Measurements from ENCODE around the gene ANKH. TPM values are rescaled to one million over a fixed set of nuclear protein-coding genes. Genes with fewer than 3 reads are reported as not detected.

ANKH gene
- total RNA-seq, 6 donors from 2014 or later: 17.2 to 66.7 (median 24.5) TPM

DNA sequence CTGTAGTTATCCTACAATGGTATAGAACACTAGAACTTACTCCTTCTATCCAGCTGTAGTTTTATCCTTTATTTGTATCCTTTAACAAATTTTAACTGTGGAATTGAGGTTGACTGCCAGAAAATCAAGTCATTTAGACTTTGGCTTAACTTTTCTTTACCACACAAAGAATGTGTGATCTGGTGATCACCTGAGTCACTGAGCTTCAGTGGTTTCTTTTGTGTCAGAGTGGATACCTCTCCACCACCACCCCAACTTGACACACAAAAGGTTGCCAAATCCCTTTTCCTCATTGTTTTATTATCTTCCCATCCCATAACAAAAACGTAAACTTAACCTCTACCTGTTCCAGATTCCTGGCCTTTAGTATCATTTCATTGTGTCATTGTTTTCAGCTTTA, 201.6 kb downstream of the ANKH start:
- no peaks in the 10 kb centered on the region for H3K27me3 ChIP-seq
- no peak for ATAC-seq (ENCODE audit: low FRiP score in 2 of 2)

DNA sequence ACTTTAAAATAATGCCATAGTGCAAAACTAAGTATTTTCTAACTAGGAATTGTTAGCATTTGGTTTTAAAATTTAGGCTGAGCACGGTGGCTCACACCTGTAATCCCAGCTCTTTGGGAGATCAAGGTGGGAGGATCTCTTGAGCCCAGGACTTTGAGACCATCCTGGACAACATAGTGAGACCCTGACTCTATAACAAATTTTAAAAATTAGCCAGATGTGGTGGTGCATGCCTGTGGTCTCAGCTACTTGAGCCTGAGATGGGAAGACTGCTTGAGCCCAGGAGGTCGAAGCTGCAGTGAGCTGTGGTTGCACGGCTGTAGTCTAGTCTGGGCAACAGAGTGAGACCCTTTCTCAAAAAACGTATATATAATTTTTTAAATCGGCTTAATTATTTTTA, 202.2 kb downstream of the ANKH start:
- TF ChIP-seq POLR2A (IDR thresholded peaks at IDR 0.05): no peak
- no peak for TF ChIP-seq EP300 (IDR thresholded peaks at IDR 0.05)
- TF ChIP-seq POLR2AphosphoS5 (IDR thresholded peaks at IDR 0.05): no peak
- TF ChIP-seq, protein P1, sequence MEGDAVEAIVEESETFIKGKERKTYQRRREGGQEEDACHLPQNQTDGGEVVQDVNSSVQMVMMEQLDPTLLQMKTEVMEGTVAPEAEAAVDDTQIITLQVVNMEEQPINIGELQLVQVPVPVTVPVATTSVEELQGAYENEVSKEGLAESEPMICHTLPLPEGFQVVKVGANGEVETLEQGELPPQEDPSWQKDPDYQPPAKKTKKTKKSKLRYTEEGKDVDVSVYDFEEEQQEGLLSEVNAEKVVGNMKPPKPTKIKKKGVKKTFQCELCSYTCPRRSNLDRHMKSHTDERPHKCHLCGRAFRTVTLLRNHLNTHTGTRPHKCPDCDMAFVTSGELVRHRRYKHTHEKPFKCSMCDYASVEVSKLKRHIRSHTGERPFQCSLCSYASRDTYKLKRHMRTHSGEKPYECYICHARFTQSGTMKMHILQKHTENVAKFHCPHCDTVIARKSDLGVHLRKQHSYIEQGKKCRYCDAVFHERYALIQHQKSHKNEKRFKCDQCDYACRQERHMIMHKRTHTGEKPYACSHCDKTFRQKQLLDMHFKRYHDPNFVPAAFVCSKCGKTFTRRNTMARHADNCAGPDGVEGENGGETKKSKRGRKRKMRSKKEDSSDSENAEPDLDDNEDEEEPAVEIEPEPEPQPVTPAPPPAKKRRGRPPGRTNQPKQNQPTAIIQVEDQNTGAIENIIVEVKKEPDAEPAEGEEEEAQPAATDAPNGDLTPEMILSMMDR (IDR thresholded peaks at IDR 0.05): no peak
- ATAC-seq (ENCODE audit: low FRiP score in 2 of 2) (no peak), DNase-seq (no peak)
- no peaks in the 10 kb centered on the region for H3K36me3 ChIP-seq
- peaks cover 50 to 64% (median 53%) of the 10 kb centered on the region in 4 donors for H3K4me1 ChIP-seq
- H3K27me3 ChIP-seq: no peaks in the 10 kb centered on the region
- no peaks in the 10 kb centered on the region for H3K9me3 ChIP-seq
- WGBS, 2 donors: 94 to 96% methylated on average over 5 of the region's 5 CpGs
- no peak overlapping the region for H3K4me3 ChIP-seq
- H3K27ac ChIP-seq: no peak overlapping the region

More for the DNA sequence above, 201.6 kb downstream of the ANKH start:
- Histone ChIP-seq H3K36me3 (peaks cover 0 to 4% (median 0%) of the 10 kb centered on the region in 4 donors), H3K27ac (no peak overlapping the region), H3K9me3 (no peaks in the 10 kb centered on the region), H3K4me3 (no peak overlapping the region), H3K4me1 (peaks cover 54 to 64% (median 56%) of the 10 kb centered on the region in 4 donors)
- TF ChIP-seq POLR2A (IDR thresholded peaks at IDR 0.05): no peak
- WGBS, 2 donors: 55 to 59% methylated on average over 1 of the region's 1 CpG
- no peak for DNase-seq

DNA sequence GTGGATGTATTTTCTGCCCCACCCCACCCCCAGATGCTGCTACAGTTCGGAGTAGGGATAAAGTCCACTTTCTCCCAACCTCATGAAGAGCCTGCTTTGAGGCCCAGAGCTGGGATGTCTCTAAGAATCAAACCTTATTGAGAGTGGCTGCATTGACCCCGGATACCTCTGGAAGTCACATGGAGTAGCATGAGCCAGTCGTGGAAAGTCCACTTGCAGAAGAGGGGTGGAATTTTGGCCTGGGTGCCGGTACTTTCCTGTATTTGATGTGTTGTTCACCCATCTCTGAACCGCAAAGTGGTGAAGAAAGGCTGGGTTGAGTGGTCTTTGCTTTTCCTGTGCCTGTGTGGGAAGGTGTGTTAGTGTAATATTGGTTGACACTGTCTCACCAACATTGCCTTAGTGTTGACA, 203.4 kb downstream of the ANKH start:
- no peak for TF ChIP-seq POLR2A (IDR thresholded peaks at IDR 0.05)
- TF ChIP-seq, protein P1 (IDR thresholded peaks at IDR 0.05): no peak
- no peak for TF ChIP-seq POLR2AphosphoS5 (IDR thresholded peaks at IDR 0.05)
- TF ChIP-seq EP300 (IDR thresholded peaks at IDR 0.05): peak in 1 of 4 donors; percentile 61
- Histone ChIP-seq H3K4me3 (no peak overlapping the region), H3K4me1 (peaks cover 47 to 69% (median 56%) of the 10 kb centered on the region in 4 donors), H3K27me3 (no peaks in the 10 kb centered on the region), H3K27ac (no peak overlapping the region), H3K36me3 (no peaks in the 10 kb centered on the region), H3K9me3 (no peaks in the 10 kb centered on the region)
- ATAC-seq (ENCODE audit: low FRiP score in 2 of 2): no peak
- peak in 1 of 2 donors; percentile 41 for DNase-seq
- WGBS, 2 donors: 47 to 76% methylated on average over 5 of the region's 5 CpGs

- no peak for DNase-seq
- 67 to 93% methylated on average over 1 of the region's 1 CpG for WGBS, 2 donors
- H3K4me3 ChIP-seq: no peak overlapping the region
- no peaks in the 10 kb centered on the region for H3K36me3 ChIP-seq
- no peaks in the 10 kb centered on the region for H3K27me3 ChIP-seq
- no peak for TF ChIP-seq POLR2A (IDR thresholded peaks at IDR 0.05)
- TF ChIP-seq, protein P1 (IDR thresholded peaks at IDR 0.05): no peak
- no peak for TF ChIP-seq POLR2AphosphoS5 (IDR thresholded peaks at IDR 0.05)
- TF ChIP-seq EP300 (IDR thresholded peaks at IDR 0.05): no peak
- peaks cover 50 to 73% (median 57%) of the 10 kb centered on the region in 4 donors for H3K4me1 ChIP-seq
- peak overlapping the region in 1 of 4 donors; percentile 4 for H3K27ac ChIP-seq
- no peak for ATAC-seq (ENCODE audit: low FRiP score in 2 of 2)
- no peaks in the 10 kb centered on the region for H3K9me3 ChIP-seq
Measured at GRCh38 chr5:14667770-14668169, 203.8 kb downstream of the ANKH start.

GRCh38 chr5:14667290-14667689, 204.3 kb downstream of the ANKH start:
- peaks cover 45 to 68% (median 53%) of the 10 kb centered on the region in 4 donors for H3K4me1 ChIP-seq
- TF ChIP-seq, protein P1 (IDR thresholded peaks at IDR 0.05): no peak
- TF ChIP-seq POLR2A (IDR thresholded peaks at IDR 0.05): no peak
- no peak for TF ChIP-seq POLR2AphosphoS5 (IDR thresholded peaks at IDR 0.05)
- TF ChIP-seq EP300 (IDR thresholded peaks at IDR 0.05): no peak
- H3K9me3 ChIP-seq: no peaks in the 10 kb centered on the region
- 85% methylated on average over 8 of the region's 8 CpGs for WGBS, 2 donors
- H3K27ac ChIP-seq: peak overlapping the region in 1 of 4 donors; percentile 4
- DNase-seq (no peak), ATAC-seq (ENCODE audit: low FRiP score in 2 of 2) (no peak)
- H3K4me3 ChIP-seq: no peak overlapping the region
- H3K36me3 ChIP-seq: no peaks in the 10 kb centered on the region
- no peaks in the 10 kb centered on the region for H3K27me3 ChIP-seq
